T-helper 1 cell treated with Interleukin-12 subunit alpha and Interleukin-12 subunit beta and Interleukin-4 antibody, amounts not matched to agents 30 μg/mL and 1 μg/mL, for 36 hours (primary cell): ENCODE measurements around the gene CCR9.
A peak's percentile ranks its signal among the peaks of the same experiment; 100 is the strongest.

Experiments used
- H3K27ac Mint-ChIP-seq: one replicate; pipeline ENCODE4 v1.8.0; 2021; ENCODE audit warnings: mild to moderate bottlenecking, mixed read lengths
- H3K27me3 Mint-ChIP-seq: one replicate; pipeline ENCODE4 v1.8.0; 2021; ENCODE audit warnings: low read depth, mixed read lengths
- H3K36me3 Mint-ChIP-seq: one replicate; pipeline ENCODE4 v1.8.0; 2021; ENCODE audit warnings: low read depth, mixed read lengths
- H3K4me1 Mint-ChIP-seq: one replicate; pipeline ENCODE4 v1.8.0; 2021; ENCODE audit warnings: low read depth, mixed read lengths
- H3K4me3 Mint-ChIP-seq: one replicate; pipeline ENCODE4 v1.8.0; 2021; ENCODE audit warnings: mild to moderate bottlenecking, moderate library complexity, mixed read lengths
- H3K9me3 Mint-ChIP-seq: one replicate; pipeline ENCODE4 v1.8.0; 2021; ENCODE audit warnings: mixed read lengths

Gene CCR9

GRCh38 chr3:45943207-45943846, 57.0 kb downstream of the CCR9 start, which contains the start of gene CXCR6:
TSS of gene CXCR6 (plus strand) at chr3:45943464. CDS start at chr3:45946482, 3,018 bp downstream.
- H3K27me3 Mint-ChIP-seq = no peaks in the 10 kb centered on the region
- H3K36me3 Mint-ChIP-seq = peaks cover 73% of the 10 kb centered on the region
- H3K4me1 Mint-ChIP-seq = peaks cover 83% of the 10 kb centered on the region
- peaks cover 13% of the 10 kb centered on the region for H3K9me3 Mint-ChIP-seq
- peak within 1 kb of the TSS; percentile 90 for H3K4me3 Mint-ChIP-seq
- peak within 1 kb of the TSS; percentile 95 for H3K27ac Mint-ChIP-seq

- Mint-ChIP-seq H3K4me3 (peak overlapping the region; percentile 88), H3K9me3 (peaks cover 13% of the 10 kb centered on the region), H3K4me1 (peaks cover 81% of the 10 kb centered on the region), H3K27ac (peak overlapping the region; percentile 86), H3K36me3 (peaks cover 84% of the 10 kb centered on the region), H3K27me3 (no peaks in the 10 kb centered on the region)
Measured at GRCh38 chr3:45944830-45945620, 58.7 kb downstream of the CCR9 start.

- Mint-ChIP-seq H3K27me3 (no peaks in the 10 kb centered on the region), H3K9me3 (peaks cover under 1% of the 10 kb centered on the region), H3K27ac (peak overlapping the region; percentile 80), H3K4me1 (peaks cover 83% of the 10 kb centered on the region), H3K4me3 (peak overlapping the region; percentile 88), H3K36me3 (peaks cover 82% of the 10 kb centered on the region)
Measured at GRCh38 chr3:45946307-45946706, 60.0 kb downstream of the CCR9 start.

- H3K27ac Mint-ChIP-seq = peak overlapping the region; percentile 80
- no peaks in the 10 kb centered on the region for H3K27me3 Mint-ChIP-seq
- peaks cover 86% of the 10 kb centered on the region for H3K36me3 Mint-ChIP-seq
- H3K4me3 Mint-ChIP-seq = peak overlapping the region; percentile 88
- no peaks in the 10 kb centered on the region for H3K9me3 Mint-ChIP-seq
- H3K4me1 Mint-ChIP-seq = peaks cover 87% of the 10 kb centered on the region
Measured at GRCh38 chr3:45946875-45947274, 60.5 kb downstream of the CCR9 start.

GRCh38 chr3:45947361-45947760, 61.0 kb downstream of the CCR9 start:
- H3K9me3 Mint-ChIP-seq = no peaks in the 10 kb centered on the region
- no peaks in the 10 kb centered on the region for H3K27me3 Mint-ChIP-seq
- peaks cover 86% of the 10 kb centered on the region for H3K36me3 Mint-ChIP-seq
- H3K27ac Mint-ChIP-seq = peak overlapping the region; percentile 80
- H3K4me3 Mint-ChIP-seq = peak overlapping the region; percentile 47
- H3K4me1 Mint-ChIP-seq = peaks cover 85% of the 10 kb centered on the region

- peak overlapping the region; percentile 67 for H3K27ac Mint-ChIP-seq
- H3K9me3 Mint-ChIP-seq = no peaks in the 10 kb centered on the region
- no peaks in the 10 kb centered on the region for H3K27me3 Mint-ChIP-seq
- H3K4me3 Mint-ChIP-seq = peak overlapping the region; percentile 26
- H3K4me1 Mint-ChIP-seq = peaks cover 84% of the 10 kb centered on the region
- H3K36me3 Mint-ChIP-seq = peaks cover 93% of the 10 kb centered on the region
Measured at GRCh38 chr3:45948311-45948781, 62.0 kb downstream of the CCR9 start.

- no peaks in the 10 kb centered on the region for H3K9me3 Mint-ChIP-seq
- peaks cover 93% of the 10 kb centered on the region for H3K36me3 Mint-ChIP-seq
- H3K4me1 Mint-ChIP-seq = peaks cover 83% of the 10 kb centered on the region
- H3K27ac Mint-ChIP-seq = peak overlapping the region; percentile 67
- peak overlapping the region; percentile 35 for H3K4me3 Mint-ChIP-seq
- H3K27me3 Mint-ChIP-seq = no peaks in the 10 kb centered on the region
Measured at GRCh38 chr3:45948881-45949280, 62.5 kb downstream of the CCR9 start.

GRCh38 chr3:45949432-45949831, 63.1 kb downstream of the CCR9 start:
- H3K9me3 Mint-ChIP-seq = no peaks in the 10 kb centered on the region
- H3K36me3 Mint-ChIP-seq = peaks cover 96% of the 10 kb centered on the region
- H3K27ac Mint-ChIP-seq = peak overlapping the region; percentile 67
- H3K4me1 Mint-ChIP-seq = peaks cover 83% of the 10 kb centered on the region
- peak overlapping the region; percentile 35 for H3K4me3 Mint-ChIP-seq
- no peaks in the 10 kb centered on the region for H3K27me3 Mint-ChIP-seq

- peak overlapping the region; percentile 67 for H3K27ac Mint-ChIP-seq
- peaks cover 96% of the 10 kb centered on the region for H3K36me3 Mint-ChIP-seq
- H3K4me1 Mint-ChIP-seq = peaks cover 76% of the 10 kb centered on the region
- H3K9me3 Mint-ChIP-seq = no peaks in the 10 kb centered on the region
- no peaks in the 10 kb centered on the region for H3K27me3 Mint-ChIP-seq
- peak overlapping the region; percentile 26 for H3K4me3 Mint-ChIP-seq
Measured at GRCh38 chr3:45950131-45950530, 63.8 kb downstream of the CCR9 start.

- H3K4me3 Mint-ChIP-seq = peak overlapping the region; percentile 26
- H3K4me1 Mint-ChIP-seq = peaks cover 68% of the 10 kb centered on the region
- H3K27ac Mint-ChIP-seq = peak overlapping the region; percentile 67
- H3K27me3 Mint-ChIP-seq = no peaks in the 10 kb centered on the region
- H3K9me3 Mint-ChIP-seq = no peaks in the 10 kb centered on the region
- peaks cover 95% of the 10 kb centered on the region for H3K36me3 Mint-ChIP-seq
Measured at GRCh38 chr3:45950686-45951600, 64.6 kb downstream of the CCR9 start.

- H3K9me3 Mint-ChIP-seq = no peaks in the 10 kb centered on the region
- peaks cover 92% of the 10 kb centered on the region for H3K36me3 Mint-ChIP-seq
- H3K27me3 Mint-ChIP-seq = no peaks in the 10 kb centered on the region
- H3K4me3 Mint-ChIP-seq = no peak overlapping the region
- H3K27ac Mint-ChIP-seq = peak overlapping the region; percentile 67
- peaks cover 63% of the 10 kb centered on the region for H3K4me1 Mint-ChIP-seq
Measured at GRCh38 chr3:45951946-45952345, 65.6 kb downstream of the CCR9 start.

- Mint-ChIP-seq H3K9me3 (no peaks in the 10 kb centered on the region), H3K27me3 (no peaks in the 10 kb centered on the region), H3K4me1 (peaks cover 62% of the 10 kb centered on the region), H3K36me3 (peaks cover 91% of the 10 kb centered on the region), H3K27ac (peak overlapping the region; percentile 13), H3K4me3 (no peak overlapping the region)
Measured at GRCh38 chr3:45952456-45952855, 66.1 kb downstream of the CCR9 start.
